ENCODE measurements around the gene KRT6A.

Gene KRT6A

GRCh38 chr12:52524241-52524897, 31.3 kb upstream of the KRT6A start:
- no peak for DNase-seq (ENCODE audit: low spot score)

GRCh38 chr12:52523824-52524223, 30.8 kb upstream of the KRT6A start:
- no peak for DNase-seq (ENCODE audit: low spot score)

- DNase-seq (ENCODE audit: low spot score): no peak
Measured at GRCh38 chr12:52522346-52523011, 29.4 kb upstream of the KRT6A start.

GRCh38 chr12:52521568-52522266, 28.7 kb upstream of the KRT6A start:
- no peak for DNase-seq (ENCODE audit: low spot score)

GRCh38 chr12:52521175-52521567, 28.1 kb upstream of the KRT6A start:
- no peak for DNase-seq (ENCODE audit: low spot score)

- no peak for DNase-seq (ENCODE audit: low spot score)
Measured at GRCh38 chr12:52519826-52520662, 27.0 kb upstream of the KRT6A start, which contains the start of gene KRT5. KRT5 (minus strand) TSS chr12:52520394; CDS start chr12:52520296, 98 bp downstream.

- no peak for DNase-seq (ENCODE audit: low spot score)
Measured at GRCh38 chr12:52519387-52519703, 26.3 kb upstream of the KRT6A start.

GRCh38 chr12:52518574-52519386, 25.7 kb upstream of the KRT6A start:
- DNase-seq (ENCODE audit: low spot score): no peak

GRCh38 chr12:52517888-52518287, 24.8 kb upstream of the KRT6A start:
- no peak for DNase-seq (ENCODE audit: low spot score)

- no peak for DNase-seq (ENCODE audit: low spot score)
Measured at GRCh38 chr12:52517005-52517835, 24.2 kb upstream of the KRT6A start.

- DNase-seq (ENCODE audit: low spot score): no peak
Measured at GRCh38 chr12:52515927-52516831, 23.1 kb upstream of the KRT6A start.

- DNase-seq (ENCODE audit: low spot score): no peak
Measured at GRCh38 chr12:52515319-52515646, 22.2 kb upstream of the KRT6A start.

GRCh38 chr12:52514471-52515318, 21.6 kb upstream of the KRT6A start:
- no peak for DNase-seq (ENCODE audit: low spot score)

GRCh38 chr12:52513736-52514135, 20.7 kb upstream of the KRT6A start:
- DNase-seq (ENCODE audit: low spot score): no peak

GRCh38 chr12:52508211-52508610, 15.2 kb upstream of the KRT6A start:
- DNase-seq (ENCODE audit: low spot score): no peak

GRCh38 chr12:52506858-52507715, 14.0 kb upstream of the KRT6A start:
- peak; percentile 46 for DNase-seq (ENCODE audit: low spot score)

- DNase-seq (ENCODE audit: low spot score): no peak
Measured at GRCh38 chr12:52502877-52503276, 9.8 kb upstream of the KRT6A start.

GRCh38 chr12:52501490-52501889, 8.4 kb upstream of the KRT6A start:
- DNase-seq (ENCODE audit: low spot score): no peak

Measured in hepatic stellate cell (primary cell).